ENCODE data around the gene FAM228A. TPM values are rescaled to one million over a fixed set of nuclear protein-coding genes. Genes with fewer than 3 reads are reported as not detected.

The FAM228A gene
- total RNA-seq, 2 experiments from 2014 or later, result 0.25 to 0.46 TPM

GRCh38 chr2:24158131-24158530 lies 16.7 kb upstream of the FAM228A start:
- intact Hi-C loops (cut with micrococcal nuclease; ENCODE audit: unreplicated experiment), result no loop called here
- H3K9me2 ChIP-seq (ENCODE audit: insufficient read depth, low read length), result no peaks in the 10 kb centered on the region
- BruUV-seq (replicated peaks), result no TSS peak
- ChIA-PET CTCF (ENCODE audit: unreplicated experiment) (no interaction called here), POLR2A (no interaction called here)
- no peaks in the 10 kb centered on the region for H3K4me1 ChIP-seq (ENCODE audit: insufficient read depth, low read length, poor library complexity, severe bottlenecking)
- H3K4me2 ChIP-seq (ENCODE audit: low read length), result no peak overlapping the region
- no peaks in the 10 kb centered on the region for H4K20me1 ChIP-seq (ENCODE audit: insufficient read depth, low read length)
- H3K9me3 ChIP-seq (ENCODE audit: low read length), result peaks cover 6% of the 10 kb centered on the region; the same call in 1 of the 2 replicates
- no peak overlapping the region for H3K27ac ChIP-seq (ENCODE audit: low read depth, low read length, poor library complexity, severe bottlenecking)
- no peaks in the 10 kb centered on the region for H3K79me2 ChIP-seq (ENCODE audit: insufficient read depth, low read depth, low read length)
- H3K36me3 ChIP-seq (ENCODE audit: insufficient read depth, low read length), result no peaks in the 10 kb centered on the region
- no peak for DNase-seq (ENCODE audit: low spot score)
- no peak overlapping the region for H2AFZ ChIP-seq (ENCODE audit: low read length)
- H3K4me3 ChIP-seq (ENCODE audit: low read depth, low read length, poor library complexity, severe bottlenecking), result no peak overlapping the region
- no peak for TF ChIP-seq EZH2phosphoT487 (IDR thresholded peaks at IDR 0.05; ENCODE audit: borderline replicate concordance, low read depth, low read length)
- TF ChIP-seq CTCF (conservative IDR thresholded peaks at IDR 0.05; ENCODE audit: low read length), result no peak

- no peak for DNase-seq (ENCODE audit: low spot score)
- Histone ChIP-seq H3K4me3 (ENCODE audit: low read depth, low read length, poor library complexity, severe bottlenecking) (no peak overlapping the region), H3K27ac (ENCODE audit: low read depth, low read length, poor library complexity, severe bottlenecking) (no peak overlapping the region), H3K36me3 (ENCODE audit: insufficient read depth, low read length) (no peaks in the 10 kb centered on the region), H2AFZ (ENCODE audit: low read length) (no peak overlapping the region), H3K4me2 (ENCODE audit: low read length) (no peak overlapping the region), H3K4me1 (ENCODE audit: insufficient read depth, low read length, poor library complexity, severe bottlenecking) (no peaks in the 10 kb centered on the region), H3K79me2 (ENCODE audit: insufficient read depth, low read depth, low read length) (no peaks in the 10 kb centered on the region), H3K9me2 (ENCODE audit: insufficient read depth, low read length) (no peaks in the 10 kb centered on the region), H3K9me3 (ENCODE audit: low read length) (peaks cover 6% of the 10 kb centered on the region; the same call in 1 of the 2 replicates), H4K20me1 (ENCODE audit: insufficient read depth, low read length) (no peaks in the 10 kb centered on the region)
- CTCF ChIA-PET (ENCODE audit: unreplicated experiment), result no interaction called here
- BruUV-seq (replicated peaks), result no TSS peak
- intact Hi-C loops (cut with micrococcal nuclease; ENCODE audit: unreplicated experiment), result loop anchor here (5.0 kb wide), 1 partner anchor 172 kb away; no protein-coding TSS in a partner anchor
- POLR2A ChIA-PET, result no interaction called here
- no peak for TF ChIP-seq CTCF (conservative IDR thresholded peaks at IDR 0.05; ENCODE audit: low read length)
- TF ChIP-seq EZH2phosphoT487 (IDR thresholded peaks at IDR 0.05; ENCODE audit: borderline replicate concordance, low read depth, low read length), result no peak
Measured at GRCh38 chr2:24159708-24160107, 15.1 kb upstream of the FAM228A start.

- intact Hi-C loops (cut with micrococcal nuclease; ENCODE audit: unreplicated experiment), result loop anchor here (5.0 kb wide), 1 partner anchor 173 kb away; no protein-coding TSS in a partner anchor
- H4K20me1 ChIP-seq (ENCODE audit: insufficient read depth, low read length), result no peaks in the 10 kb centered on the region
- POLR2A ChIA-PET, result interaction anchor here (2.2 kb wide), 1 partner anchor 17 kb away, joined by 10 read pairs; no protein-coding TSS in a partner anchor
Measured at GRCh38 chr2:24160761-24161160, 14.1 kb upstream of the FAM228A start.

More at GRCh38 chr2:24160761-24161160, 14.1 kb upstream of the FAM228A start:
- Histone ChIP-seq H3K9me3 (ENCODE audit: low read length) (peaks cover 6% of the 10 kb centered on the region; the same call in 1 of the 2 replicates), H3K4me2 (ENCODE audit: low read length) (no peak overlapping the region), H3K79me2 (ENCODE audit: insufficient read depth, low read depth, low read length) (no peaks in the 10 kb centered on the region), H3K4me1 (ENCODE audit: insufficient read depth, low read length, poor library complexity, severe bottlenecking) (no peaks in the 10 kb centered on the region), H3K4me3 (ENCODE audit: low read depth, low read length, poor library complexity, severe bottlenecking) (no peak overlapping the region), H2AFZ (ENCODE audit: low read length) (no peak overlapping the region), H3K27ac (ENCODE audit: low read depth, low read length, poor library complexity, severe bottlenecking) (no peak overlapping the region), H3K9me2 (ENCODE audit: insufficient read depth, low read length) (no peaks in the 10 kb centered on the region), H3K36me3 (ENCODE audit: insufficient read depth, low read length) (no peaks in the 10 kb centered on the region)
- CTCF ChIA-PET (ENCODE audit: unreplicated experiment), result no interaction called here
- no TSS peak for BruUV-seq (replicated peaks)
- TF ChIP-seq EZH2phosphoT487 (IDR thresholded peaks at IDR 0.05; ENCODE audit: borderline replicate concordance, low read depth, low read length) (no peak), CTCF (conservative IDR thresholded peaks at IDR 0.05; ENCODE audit: low read length) (no peak)
- no peak for DNase-seq (ENCODE audit: low spot score)
